Activated CD4-positive, alpha-beta T cell treated with anti-CD3 and anti-CD28 coated beads for 48 hours (primary cell): ENCODE measurements around the gene WBP1.
"Not testable (repeated sequence)": the region's sequence is repeated elsewhere in the genome, so short reads cannot be mapped to it uniquely, and the experiment has no call there.

Experiments used
- DNase-seq: peaks from one replicate; pipeline ENCODE4 v3.0.0-alpha.2; 2020

Gene WBP1

DNA sequence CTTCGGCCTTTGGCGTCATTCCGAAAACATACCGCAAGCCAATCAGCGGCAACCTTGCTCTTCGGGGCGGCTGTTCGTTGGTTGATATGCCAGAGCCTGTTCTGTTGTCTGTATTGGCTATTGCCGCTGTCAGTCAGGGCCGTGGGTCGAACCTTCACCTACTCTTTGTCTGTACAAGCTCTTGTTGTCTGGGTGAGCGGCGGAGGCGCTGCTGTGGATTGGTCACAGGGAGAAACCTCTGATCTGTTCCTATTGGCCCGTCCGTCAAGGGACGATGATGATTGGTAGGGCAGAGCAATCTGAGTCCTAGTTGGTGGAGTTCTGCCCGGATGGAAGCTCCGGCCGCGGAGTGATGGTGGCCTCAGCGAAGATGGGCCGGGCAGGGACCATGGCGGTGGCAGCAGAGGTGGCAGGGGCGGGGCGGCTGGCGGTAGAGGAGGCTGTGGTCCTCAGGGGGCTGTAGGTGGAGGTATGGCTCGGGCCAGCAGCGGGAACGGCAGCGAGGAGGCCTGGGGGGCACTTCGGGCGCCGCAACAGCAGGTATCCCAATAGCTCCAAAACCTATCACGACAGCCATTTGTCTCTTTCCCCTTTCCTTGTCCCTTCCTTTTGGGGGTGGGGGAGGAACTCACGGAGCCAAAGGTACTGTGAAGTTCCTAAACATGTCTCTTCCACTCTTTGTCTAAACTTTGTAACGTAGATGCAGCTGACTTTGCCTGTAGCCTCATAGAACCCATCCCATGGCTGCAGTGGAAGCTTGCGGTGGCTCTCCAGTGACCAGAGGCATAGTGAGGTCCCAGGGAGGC, at the start of gene WBP1:
WBP1 (plus strand) TSS at position 307 of the 806 bp plus-strand sequence; CDS start at position 472, 165 bp downstream.
- peak; percentile 99 for DNase-seq

DNA sequence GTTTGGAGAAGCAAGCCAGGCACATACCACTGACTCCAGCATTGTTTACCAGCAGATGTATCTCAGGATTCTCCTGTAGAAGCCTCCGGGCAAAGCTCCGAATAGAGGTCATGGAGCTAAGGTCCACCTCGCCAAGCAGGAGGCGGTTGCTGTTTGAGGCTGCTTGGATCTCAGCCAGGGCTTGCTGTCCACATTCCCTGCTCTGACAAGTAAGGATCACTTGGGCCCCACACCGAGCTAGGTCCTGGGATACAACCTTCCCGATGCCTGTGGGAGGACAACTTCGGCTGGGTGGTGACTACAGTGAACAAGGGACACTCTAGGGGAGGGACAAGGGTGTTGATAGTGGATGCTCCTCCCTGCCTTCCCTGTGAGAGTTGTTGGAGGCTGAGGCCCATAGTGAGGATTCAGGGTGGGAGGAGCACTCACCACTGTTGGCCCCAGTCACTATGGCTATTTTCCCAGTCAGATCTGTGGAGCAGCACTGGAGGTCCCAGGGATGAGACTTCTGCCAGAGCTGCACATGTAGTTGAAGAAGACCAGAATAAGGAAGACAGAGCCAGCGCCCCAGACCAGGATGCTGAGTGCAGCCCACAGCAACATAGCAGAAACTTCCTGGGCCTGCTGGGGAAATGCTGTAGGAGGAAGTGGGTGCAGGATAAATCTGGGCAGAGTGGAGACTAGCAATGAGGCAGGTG, 45.1 kb upstream of the WBP1 start:
- DNase-seq, result no peak

DNA sequence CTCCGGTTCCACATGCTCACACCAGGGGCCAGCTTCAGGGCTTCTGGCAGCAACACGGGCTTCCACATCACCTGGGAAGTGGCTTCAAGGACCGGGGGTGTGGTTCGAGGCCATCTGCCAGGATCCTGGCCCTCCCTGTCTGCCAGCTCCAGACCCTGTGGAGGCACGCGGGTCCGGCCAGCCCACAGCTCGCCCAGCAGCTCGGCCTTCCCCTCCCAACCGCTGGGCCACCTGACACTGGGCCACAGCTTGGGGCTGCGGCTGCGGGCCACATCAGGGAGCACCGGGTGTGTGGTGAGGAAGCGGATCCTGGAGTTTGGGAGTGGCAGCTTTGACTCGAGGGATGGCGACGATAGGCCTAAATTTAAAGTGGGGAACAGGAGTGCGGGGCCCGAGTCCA, 43.8 kb upstream of the WBP1 start:
- DNase-seq, result no peak

DNA sequence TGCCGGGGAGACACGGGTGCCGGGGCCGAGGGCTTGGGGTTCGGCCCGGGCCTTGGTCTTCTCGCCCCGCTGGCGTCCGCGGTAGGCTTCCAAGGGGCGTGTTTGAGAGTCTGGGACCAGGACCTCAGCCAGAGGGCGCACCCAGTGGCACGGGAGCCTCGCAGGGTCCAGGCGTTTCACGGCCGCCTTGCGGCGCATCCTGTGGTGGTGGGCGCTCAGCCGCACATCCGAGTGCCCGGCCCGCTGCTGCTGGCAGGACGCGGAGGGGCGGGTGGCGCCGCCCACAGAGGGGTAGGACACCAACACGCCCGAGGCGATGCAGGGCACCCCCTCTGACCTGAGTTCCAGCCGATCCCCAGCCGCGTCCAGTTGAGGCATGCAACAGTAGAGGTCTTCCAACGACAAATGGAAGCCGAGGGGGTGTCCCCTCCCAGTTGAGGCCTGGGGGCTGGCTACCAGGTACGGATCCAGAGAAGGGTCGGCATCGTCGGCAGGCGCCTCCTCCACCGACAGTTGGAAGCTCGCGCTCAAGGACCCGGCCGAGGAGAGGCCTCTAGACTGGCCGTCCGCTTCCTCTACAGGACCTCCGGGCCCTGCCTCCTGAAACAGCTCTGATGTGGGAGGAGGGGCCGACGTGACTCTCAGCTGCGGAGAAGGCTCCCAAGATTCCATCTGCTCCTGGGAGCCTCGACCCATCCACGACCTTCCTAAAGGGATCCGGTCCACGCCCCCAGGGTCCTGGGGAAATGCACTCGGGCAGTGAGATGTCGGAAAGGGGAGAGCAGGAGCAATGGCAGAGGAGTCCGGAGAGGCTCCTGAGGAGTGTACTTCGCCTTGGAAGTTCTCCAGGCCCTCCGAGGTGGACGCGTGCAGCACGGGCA, 43.1 kb upstream of the WBP1 start:
- peak; percentile 23 for DNase-seq

DNA sequence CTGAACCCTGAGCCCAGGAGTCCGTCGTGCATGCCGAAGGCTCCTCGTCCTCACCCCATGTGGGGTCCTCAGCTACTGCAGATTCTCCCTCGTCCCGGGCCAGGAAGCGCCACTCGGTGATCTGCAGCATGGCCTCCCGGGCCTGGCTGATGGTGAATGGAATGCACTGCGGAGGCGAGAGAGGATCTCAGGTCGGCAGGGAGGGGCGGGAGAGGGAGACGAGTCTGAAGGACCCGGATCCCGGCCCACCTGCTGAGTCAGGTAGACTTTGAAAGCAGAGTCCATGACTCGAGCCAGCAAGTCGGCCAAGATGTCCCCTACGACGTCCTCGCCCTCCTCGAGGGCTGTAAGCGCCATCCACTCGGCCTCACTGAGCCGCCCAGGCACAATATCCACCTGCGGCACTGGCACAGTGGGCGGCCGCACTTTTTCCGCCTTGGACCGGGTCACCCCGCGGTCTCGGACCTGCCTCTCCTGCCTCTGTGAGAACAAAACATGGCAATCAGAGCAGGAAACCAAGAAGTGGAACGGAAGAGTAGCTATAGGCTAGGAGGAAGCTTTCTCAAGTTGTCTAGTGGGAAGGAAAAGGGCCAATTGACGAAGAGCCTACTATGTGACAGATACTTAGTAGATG, 42.4 kb upstream of the WBP1 start:
- DNase-seq, result peak; percentile 16

DNA sequence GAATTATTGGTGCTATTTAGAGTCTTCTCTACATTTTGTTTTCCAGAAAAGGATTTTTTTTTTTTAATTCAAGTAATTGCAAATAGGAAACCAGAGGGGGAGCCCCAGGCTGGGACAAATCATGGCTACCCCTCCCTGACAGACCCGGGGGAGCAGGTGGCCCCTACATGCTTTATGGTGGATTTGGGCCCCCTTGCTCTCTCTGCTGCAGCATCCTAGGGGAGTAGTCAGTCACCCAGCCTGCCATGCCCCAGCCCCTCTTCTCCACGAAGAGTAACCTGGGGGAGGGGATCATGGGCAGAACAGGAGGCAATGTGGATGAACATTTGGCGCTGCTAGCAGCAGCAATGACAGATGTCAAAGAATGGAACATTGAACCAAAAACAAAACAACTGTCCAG, 41.5 kb upstream of the WBP1 start:
- DNase-seq, result no peak

DNA sequence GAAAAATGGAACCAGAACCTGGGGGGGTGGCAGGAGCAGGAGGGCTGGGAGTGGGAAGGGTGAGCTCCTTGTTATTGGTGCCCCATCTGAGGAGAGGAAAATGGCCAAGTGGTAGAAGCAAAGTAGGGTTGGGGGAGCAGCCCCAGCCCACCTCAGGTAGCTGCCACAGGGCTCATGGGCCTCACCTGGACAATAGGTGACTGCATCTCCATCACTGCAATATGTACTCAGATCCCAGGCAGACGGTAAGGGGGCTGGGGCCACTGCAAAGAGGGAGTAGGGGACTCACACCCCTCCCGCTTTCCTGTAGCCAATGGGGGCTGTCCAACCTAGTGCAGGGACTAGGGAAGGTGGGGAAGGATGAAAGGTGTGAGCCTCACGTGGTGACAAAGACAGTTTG, 41.0 kb upstream of the WBP1 start:
- no peak for DNase-seq

DNA sequence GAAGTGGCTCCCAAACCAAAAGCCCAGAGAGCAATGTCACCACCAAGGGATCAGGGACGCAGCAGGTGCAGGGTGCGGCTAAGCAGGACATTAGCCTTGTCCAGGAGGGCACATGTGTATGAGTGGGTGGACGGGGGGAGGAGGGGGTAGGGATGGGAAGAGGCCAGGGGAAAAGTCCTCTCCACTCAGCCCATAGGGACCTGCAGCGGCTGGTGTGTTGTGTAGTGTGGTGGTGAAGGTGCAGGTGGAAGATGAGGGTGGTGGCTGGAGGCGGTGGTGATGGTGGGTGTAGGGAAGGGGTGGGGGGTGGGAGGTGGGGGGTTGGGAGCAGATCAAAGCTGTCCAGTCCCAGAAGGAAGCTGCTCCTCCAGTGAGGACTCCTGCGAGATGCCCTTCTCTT, 40.5 kb upstream of the WBP1 start:
- DNase-seq, result no peak

DNA sequence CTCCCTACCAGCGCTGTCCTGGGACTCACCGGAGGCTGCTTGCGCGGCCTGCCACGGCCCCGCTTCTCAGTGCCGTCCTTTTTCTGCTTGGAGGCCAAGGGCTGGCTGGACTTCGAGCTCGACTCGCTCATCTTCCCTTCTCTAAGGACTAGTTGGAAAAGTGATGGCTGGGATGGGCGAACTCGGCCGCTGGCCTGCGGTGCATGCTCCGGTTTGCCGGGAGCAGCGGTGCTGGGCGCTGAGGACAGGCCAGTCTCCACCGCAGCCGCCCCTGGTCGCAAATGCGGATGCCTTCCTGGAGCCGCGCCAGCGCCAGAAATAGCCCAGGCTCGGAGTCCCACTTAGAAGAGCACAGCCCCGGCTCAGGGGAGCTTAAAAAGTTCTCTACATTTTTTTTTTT, 39.9 kb upstream of the WBP1 start:
- no peak for DNase-seq

DNA sequence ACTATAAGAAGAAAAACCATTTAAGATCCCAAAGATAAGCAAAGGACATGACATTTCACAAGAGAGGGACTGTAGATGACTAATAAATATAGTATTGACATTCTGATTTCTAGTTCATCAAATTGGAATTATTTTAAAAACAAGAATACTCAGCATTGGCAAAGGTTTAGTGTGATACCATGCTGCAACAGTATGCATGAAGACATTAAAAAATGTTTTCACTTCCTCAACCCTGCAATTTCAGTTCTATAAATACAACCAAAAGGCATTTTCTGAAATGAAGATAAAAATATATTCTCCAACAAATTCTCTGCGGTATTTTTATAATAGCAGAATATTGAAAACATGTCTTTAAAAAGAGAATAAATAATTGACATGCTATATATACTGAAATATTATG, 38.9 kb upstream of the WBP1 start:
- DNase-seq, result no peak

DNA sequence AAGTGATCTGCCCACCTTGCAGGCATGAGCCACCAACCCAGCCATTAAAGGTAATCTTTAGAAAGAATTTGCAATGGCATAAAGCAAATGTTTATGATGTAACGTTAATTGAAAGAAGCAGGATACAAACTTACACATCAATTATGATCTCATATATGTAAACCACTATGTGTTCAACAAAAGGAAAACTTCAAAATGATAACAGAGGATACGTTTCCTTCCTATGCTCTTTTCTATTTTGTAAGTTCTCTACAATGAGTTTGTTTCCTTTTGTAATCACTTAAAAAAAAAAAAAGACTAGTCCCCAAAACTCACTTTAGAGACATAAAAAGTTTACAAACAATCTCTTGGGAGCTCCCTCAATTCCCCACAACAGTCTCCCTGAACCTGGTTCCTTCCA, 38.2 kb upstream of the WBP1 start:
- no peak for DNase-seq

DNA sequence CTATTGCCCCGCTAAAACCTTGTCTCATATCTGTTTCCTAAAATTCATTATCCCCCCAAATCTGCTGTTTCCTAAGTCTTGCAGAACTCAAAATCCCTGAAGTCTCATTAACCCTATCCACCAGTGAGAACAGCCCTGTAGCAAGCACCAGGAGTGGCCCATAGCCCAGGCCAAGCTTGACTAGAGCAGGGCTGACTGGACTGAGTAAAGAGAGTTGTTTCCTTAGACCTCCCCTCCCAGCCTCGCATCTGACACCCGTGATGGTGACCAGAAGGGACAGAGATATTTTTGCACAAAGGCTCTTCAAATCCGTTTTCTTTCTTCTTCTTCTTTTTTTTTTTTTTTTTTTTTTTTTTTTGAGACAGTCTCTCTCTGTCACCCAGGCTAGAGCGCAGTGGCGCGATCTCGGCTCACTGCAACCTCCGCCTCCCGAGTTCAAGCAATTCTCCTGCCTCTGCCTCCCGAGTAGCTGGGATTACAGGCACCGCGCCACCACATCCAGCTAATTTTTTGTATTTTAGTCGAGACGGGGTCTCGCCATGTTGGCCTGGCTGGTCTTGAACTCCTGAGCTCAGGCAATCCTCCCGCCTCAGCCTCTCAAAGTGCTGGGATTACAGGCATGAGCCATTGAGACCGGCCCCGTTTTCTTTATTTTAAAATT, 37.7 kb upstream of the WBP1 start:
- not testable (repeated sequence) for DNase-seq

DNA sequence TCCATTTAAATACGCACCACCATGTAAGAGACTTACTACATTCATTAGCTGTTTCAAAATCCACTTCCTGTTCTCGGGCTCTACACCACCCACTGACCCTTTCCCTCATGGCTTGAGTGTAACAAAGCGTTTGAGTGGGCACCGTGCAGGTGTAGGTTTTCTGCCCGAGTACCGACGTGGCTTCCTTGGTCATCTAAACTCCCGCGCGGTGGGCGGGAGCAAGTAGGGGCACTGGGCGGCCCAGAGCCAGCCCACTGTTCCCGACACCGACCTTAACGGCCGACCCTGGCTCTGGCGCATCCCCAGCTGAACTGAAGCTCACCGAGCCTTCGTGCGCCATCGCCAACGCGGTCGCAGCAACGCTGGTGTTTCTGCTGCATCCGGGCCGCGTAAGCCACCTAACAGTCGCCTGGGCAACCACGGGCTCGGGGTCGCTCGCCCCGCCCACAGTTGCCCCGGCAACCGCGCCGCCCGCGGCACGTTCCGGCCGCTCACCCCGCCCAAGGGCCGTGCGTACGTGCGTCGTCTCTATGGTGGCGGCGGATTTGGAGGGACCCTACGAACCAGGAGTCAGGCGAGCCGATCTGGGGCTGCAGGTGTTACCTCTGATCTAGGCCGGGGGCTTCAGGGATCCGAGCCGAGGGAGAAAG, 36.9 kb upstream of the WBP1 start, which contains the start of the genes C2orf81 and WDR54:
C2orf81 (minus strand) TSS at position 399 of the 650 bp plus-strand sequence; CDS start at position 340, 59 bp downstream.
WDR54 (plus strand) TSS at position 510 of the 650 bp plus-strand sequence. CDS start 424 bp downstream, outside the sequence.
- peak; percentile 97 for DNase-seq

DNA sequence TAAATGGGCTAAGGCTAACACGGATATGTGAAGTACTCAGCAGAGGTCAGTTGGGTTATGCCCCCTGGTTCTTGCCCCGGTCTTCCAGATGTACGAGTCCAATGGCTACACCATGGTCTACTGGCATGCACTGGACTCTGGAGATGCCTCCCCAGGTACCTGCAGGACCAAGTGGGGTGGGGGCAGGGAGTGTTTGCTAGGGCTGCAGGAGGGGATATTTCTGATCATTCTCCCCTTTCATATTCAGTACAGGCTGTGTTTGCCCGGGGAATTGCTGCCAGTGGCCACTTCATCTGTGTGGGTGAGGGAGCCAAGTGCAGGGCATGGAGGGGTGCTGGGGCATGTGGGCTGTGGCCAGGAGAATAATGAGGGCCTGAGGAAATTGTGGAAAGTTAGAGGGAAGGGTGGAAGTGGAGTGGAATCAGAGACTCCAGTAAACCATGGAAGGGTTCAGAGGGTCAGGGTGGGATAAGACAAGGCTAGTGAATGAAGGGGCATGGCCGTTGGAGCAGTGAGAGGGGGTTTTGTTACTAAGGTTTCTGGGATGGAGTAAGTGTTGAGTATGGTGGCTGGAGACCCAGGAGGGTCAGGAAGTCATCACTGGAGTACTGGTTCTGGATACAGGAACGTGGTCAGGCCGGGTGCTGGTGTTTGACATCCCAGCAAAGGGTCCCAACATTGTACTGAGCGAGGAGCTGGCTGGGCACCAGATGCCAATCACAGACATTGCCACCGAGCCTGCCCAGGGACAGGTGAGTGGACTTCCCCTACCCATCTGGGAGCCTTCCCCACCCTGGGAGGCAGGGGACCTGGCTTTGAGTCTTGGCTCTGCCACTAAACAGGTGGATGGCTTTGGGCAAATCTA, 34.8 kb upstream of the WBP1 start:
- DNase-seq, result no peak

DNA sequence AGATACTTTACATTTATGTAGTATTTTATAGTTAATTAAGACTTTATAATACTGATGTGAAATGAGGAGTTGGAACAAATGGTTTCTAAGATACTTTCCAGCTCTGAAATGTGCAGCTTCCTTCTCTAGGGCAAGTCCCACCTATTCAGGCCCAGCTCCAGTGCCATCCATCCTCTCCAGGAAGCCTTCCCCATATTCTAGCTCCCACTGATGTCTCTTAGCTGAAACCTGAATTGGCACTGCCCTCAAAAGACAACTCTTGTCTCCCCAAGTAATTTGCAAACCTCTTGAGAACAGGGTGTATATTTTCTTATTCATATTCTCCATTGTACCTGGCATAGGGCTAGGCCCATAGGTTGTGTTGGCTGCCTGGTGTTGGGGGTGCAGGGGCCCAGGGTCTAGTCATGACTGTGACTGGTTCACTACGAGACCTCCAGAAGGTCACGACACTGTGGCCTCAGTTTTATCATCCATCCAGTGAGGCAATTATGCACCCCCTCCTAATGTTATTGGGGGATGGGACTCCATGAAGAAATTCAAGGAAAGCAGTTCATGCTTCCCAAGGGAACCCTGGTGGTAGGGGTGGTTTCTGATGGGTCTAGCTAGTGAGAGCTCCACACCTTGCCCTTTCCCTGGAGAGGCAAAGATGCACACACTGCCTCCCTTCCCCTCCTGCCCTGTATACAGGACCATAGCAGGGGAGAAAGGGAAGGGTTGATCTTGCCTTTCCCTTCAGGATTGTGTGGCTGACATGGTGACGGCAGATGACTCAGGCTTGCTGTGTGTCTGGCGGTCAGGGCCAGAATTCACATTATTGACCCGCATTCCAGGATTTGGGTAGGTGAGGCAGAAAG, 33.9 kb upstream of the WBP1 start:
- DNase-seq, result no peak

DNA sequence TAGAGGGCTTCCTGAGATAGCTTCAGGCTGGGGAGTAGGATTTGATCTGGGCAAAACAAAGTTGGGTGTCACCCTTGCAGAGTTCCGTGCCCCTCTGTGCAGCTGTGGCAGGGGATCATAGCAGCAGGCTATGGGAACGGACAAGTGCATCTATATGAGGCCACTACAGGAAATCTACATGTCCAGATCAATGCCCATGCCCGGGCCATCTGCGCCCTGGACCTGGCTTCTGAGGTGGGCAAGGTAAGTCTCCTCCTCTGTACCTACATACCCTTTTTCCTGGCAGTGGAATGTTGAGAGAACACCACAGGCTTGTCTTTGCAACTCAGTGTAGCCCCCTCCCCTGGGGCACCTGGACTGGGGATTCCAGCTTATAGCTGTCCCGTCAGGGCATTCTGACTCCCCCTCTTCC, 33.2 kb upstream of the WBP1 start:
- DNase-seq, result no peak

DNA sequence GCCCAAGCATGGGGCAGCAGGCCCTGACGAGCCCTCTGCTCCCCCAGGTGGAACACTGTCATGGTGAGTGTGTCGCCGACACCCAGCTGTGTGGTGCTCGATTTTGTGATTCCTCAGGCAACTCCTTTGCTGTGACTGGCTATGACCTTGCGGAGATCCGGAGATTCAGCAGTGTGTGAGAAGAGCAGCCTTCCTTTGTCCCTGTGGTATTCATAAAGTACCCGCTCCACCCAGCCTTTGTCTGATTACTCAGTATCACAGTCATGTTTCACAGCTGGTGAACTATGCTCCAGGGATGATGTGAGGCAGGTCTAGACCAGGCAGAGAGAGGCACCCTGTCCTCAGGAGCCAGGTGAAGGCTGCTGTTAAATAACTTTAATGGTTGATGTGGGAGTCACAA, 32.7 kb upstream of the WBP1 start:
- no peak for DNase-seq

DNA sequence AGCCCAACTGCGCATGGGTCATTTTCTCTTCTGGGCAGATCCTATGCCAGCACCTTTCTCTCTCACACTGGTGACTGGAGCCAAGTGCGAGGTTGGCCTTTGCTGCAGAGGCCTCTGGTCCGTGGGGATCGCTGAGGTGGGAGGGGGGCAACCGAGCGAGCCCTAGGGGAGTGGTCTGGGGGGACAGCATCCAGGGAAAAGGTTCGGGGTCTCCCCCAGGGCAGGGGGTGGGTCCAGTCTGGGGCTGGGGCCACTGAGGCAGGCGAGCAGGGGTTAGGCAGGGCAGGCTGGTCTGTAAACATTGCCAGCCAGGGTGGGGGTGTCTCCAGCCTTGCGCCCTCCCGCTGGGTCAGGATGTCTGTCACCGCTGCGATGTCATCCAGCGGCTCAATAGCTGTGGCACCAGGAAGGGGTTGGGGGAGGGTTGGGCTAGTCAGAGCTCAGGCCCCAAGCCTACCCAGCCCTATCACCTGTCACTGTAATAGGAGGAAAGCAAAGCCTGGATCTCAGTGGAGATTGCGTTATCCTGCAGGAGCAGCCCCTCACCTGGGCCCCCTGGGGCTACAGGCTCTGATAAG, 32.0 kb upstream of the WBP1 start:
- DNase-seq, result no peak

DNA sequence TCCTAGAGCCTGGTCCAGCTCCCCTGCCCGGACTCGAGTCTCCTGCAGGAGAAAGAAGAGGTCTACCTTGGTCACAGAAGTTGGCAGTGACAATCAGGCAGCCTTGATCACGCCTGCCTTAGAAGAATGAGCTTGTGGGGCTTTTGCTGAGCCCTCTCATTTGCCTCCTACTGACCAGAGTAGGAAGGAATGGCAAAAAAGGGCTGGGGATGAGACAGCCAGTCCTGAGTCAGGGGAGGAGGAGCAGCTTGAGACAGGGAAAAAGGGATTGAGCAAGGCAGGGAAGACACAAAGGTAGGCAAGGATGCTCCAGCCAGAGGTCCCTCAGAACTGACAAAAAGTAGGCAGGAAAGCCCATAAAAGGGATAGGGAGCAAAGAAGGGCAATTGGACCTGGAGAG, 30.7 kb upstream of the WBP1 start:
- DNase-seq, result no peak
